ENCODE data around the gene SUSD4.

Gene SUSD4

GRCh38 chr1:223329252-223329651, 34.7 kb downstream of the SUSD4 start:
- DNase-seq = no peak

- no peak for DNase-seq
Observed at GRCh38 chr1:223328566-223328965, 35.4 kb downstream of the SUSD4 start.

GRCh38 chr1:223326776-223327175, 37.2 kb downstream of the SUSD4 start:
- no peak for DNase-seq

- no peak for DNase-seq
Observed at GRCh38 chr1:223323491-223324484, 40.2 kb downstream of the SUSD4 start.

GRCh38 chr1:223322868-223323267, 41.1 kb downstream of the SUSD4 start:
- DNase-seq = no peak

- no peak for DNase-seq
Observed at GRCh38 chr1:223320959-223321358, 43.0 kb downstream of the SUSD4 start.

- DNase-seq = no peak
Observed at GRCh38 chr1:223319905-223320580, 43.9 kb downstream of the SUSD4 start.

GRCh38 chr1:223319398-223319797, 44.6 kb downstream of the SUSD4 start:
- DNase-seq = no peak

- no peak for DNase-seq
Observed at GRCh38 chr1:223316082-223316481, 47.9 kb downstream of the SUSD4 start.

GRCh38 chr1:223315665-223316064, 48.3 kb downstream of the SUSD4 start:
- DNase-seq = no peak

GRCh38 chr1:223313415-223313754, 50.6 kb downstream of the SUSD4 start:
- no peak for DNase-seq

- no peak for DNase-seq
Observed at GRCh38 chr1:223312705-223313414, 51.1 kb downstream of the SUSD4 start.

- DNase-seq = no peak
Observed at GRCh38 chr1:223312273-223312672, 51.7 kb downstream of the SUSD4 start.

GRCh38 chr1:223311826-223312225, 52.1 kb downstream of the SUSD4 start:
- DNase-seq = no peak

GRCh38 chr1:223308136-223308535, 55.8 kb downstream of the SUSD4 start:
- DNase-seq = no peak

GRCh38 chr1:223307544-223307943, 56.4 kb downstream of the SUSD4 start:
- no peak for DNase-seq

GRCh38 chr1:223304931-223305330, 59.0 kb downstream of the SUSD4 start:
- no peak for DNase-seq

GRCh38 chr1:223301371-223301770, 62.6 kb downstream of the SUSD4 start:
- DNase-seq = no peak

- DNase-seq = no peak
Observed at GRCh38 chr1:223299553-223299952, 64.4 kb downstream of the SUSD4 start.

GRCh38 chr1:223298701-223299100, 65.3 kb downstream of the SUSD4 start:
- DNase-seq = no peak

- no peak for DNase-seq
Observed at GRCh38 chr1:223297800-223298199, 66.2 kb downstream of the SUSD4 start.

- DNase-seq = no peak
Observed at GRCh38 chr1:223291796-223292195, 72.2 kb downstream of the SUSD4 start.

- no peak for DNase-seq
Observed at GRCh38 chr1:223290397-223290796, 73.6 kb downstream of the SUSD4 start.

- DNase-seq = no peak
Observed at GRCh38 chr1:223289621-223290020, 74.4 kb downstream of the SUSD4 start.
